ENCODE measurements around the gene PRCP.
"Not testable (repeated sequence)": the region's sequence is repeated elsewhere in the genome, so short reads cannot be mapped to it uniquely, and the experiment has no call there.

The PRCP gene

GRCh38 chr11:82873919-82874333 is 26.3 kb downstream of the PRCP start:
- no peak for DNase-seq (ENCODE audit: extremely low read depth in 1 of 2, low read depth in 1 of 2)

- DNase-seq (ENCODE audit: extremely low read depth in 1 of 2, low read depth in 1 of 2), result no peak
Measured at GRCh38 chr11:82872377-82873150, 27.7 kb downstream of the PRCP start.

- no peak for DNase-seq (ENCODE audit: extremely low read depth in 1 of 2, low read depth in 1 of 2)
Measured at GRCh38 chr11:82871646-82872045, 28.6 kb downstream of the PRCP start.

- no peak for DNase-seq (ENCODE audit: extremely low read depth in 1 of 2, low read depth in 1 of 2)
Measured at GRCh38 chr11:82869657-82870056, 30.6 kb downstream of the PRCP start.

DNA sequence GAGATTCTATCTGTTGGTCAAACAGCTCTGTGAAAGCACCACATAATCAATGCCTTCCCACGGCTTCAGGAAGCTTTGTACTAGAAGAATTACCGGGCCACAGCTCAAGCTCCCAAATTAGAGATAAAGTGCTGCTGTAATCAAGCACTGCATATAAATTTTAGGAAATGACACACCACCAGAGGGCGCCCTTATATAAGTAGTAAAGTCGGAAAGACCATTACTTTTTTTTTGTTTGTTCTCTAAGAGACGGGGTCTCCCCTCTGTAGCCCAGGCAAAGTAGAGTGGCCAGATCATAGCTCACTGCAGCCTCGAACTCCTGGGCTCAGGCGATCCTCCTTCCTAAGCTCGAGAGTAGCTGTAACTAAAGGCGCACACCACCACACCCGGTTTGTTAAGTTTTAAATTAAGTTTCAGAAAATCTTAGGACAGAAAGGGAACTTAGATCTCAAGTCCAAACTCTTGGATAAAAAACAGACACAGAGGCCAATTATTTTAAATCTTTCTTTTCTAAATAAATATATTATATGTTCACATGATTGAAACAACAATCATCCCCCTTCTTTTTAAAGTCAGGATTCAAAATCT is 32.6 kb downstream of the PRCP start:
- peak; percentile 17 to 44 for DNase-seq (ENCODE audit: extremely low read depth in 1 of 2, low read depth in 1 of 2)

- no peak for DNase-seq (ENCODE audit: extremely low read depth in 1 of 2, low read depth in 1 of 2)
Measured at GRCh38 chr11:82865841-82866240, 34.4 kb downstream of the PRCP start.

DNA sequence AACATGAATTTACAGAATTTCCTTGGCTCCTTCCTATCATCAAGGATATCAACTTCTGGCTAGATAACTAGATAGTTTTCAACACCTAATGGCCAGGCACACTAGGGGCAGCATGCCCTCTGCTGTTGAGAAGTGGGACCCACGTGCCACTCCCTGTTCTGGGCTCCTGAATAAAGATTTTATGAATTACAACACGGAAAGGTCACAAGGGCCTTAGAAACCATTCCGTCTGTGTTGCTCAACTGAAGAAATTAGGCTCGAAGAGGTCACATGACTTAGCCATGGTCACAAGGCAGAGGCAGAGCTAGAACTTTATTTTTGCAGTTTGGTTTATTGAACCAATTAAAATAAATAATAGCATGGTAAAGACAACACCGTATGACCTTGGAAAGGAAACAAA is 36.0 kb downstream of the PRCP start:
- no peak for DNase-seq (ENCODE audit: extremely low read depth in 1 of 2, low read depth in 1 of 2)

- no peak for DNase-seq (ENCODE audit: extremely low read depth in 1 of 2, low read depth in 1 of 2)
Measured at GRCh38 chr11:82863209-82863608, 37.0 kb downstream of the PRCP start.

DNA sequence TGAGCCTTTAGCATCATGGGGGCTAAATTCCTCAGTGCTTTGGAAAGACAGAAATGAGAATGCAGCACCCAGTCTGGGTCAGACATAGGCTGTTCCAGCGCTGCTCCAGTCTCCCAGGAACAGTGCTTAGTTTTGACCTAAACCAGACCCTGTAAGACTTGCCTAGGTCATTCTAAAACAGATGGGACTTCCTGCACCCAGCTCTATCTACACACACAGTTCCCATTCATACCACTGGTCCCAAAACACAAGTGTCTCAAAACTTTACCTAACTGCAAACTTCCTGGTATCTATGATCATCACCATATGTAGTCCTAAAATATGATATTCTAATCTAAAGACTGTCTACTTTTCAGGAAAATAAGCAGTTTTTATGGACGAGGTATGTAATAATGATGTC is 37.9 kb downstream of the PRCP start:
- DNase-seq (ENCODE audit: extremely low read depth in 1 of 2, low read depth in 1 of 2), result no peak

DNA sequence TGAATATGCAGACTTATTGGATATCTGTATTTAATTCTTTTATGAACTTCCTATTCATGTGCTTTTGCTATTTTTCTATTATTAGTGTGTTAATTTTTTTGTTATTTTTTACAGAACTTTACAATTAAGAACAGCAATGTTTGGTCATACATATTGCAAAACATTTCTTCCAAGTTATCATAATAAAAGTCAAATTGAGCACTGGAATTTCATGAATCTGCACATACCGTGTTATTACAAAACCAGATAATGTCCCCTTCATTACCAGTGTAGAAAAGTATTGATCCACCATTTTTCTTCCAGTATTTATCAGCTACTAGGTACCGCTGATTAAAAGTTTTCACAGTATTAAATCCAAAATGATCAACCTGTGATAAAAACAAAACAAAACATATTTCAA is 40.5 kb downstream of the PRCP start:
- DNase-seq (ENCODE audit: extremely low read depth in 1 of 2, low read depth in 1 of 2), result no peak

DNA sequence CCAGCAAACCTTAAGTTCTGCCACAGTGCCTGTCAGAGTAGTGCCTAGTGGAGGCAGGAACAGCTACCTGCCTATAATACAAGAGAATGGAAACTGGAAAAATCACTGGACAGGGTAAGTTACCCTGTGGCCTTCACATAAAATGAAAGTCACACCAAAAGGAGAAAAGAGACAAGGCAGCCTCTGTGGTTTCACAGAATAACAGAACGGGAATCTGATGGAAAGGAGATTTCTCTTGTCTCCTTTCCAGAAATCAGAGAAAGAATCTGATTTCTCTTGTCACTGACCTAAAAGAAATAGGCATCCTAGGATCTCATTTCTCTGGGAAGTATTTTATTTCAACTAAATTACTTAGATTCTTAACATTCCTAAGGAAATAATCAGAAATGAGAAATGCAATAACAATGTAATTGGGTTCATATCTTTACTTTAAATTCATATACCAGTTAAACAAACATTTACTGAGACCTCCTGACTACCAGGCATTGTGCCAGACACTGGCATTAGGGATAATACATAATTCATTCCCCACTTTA is 41.6 kb downstream of the PRCP start:
- no peak for DNase-seq (ENCODE audit: extremely low read depth in 1 of 2, low read depth in 1 of 2)

DNA sequence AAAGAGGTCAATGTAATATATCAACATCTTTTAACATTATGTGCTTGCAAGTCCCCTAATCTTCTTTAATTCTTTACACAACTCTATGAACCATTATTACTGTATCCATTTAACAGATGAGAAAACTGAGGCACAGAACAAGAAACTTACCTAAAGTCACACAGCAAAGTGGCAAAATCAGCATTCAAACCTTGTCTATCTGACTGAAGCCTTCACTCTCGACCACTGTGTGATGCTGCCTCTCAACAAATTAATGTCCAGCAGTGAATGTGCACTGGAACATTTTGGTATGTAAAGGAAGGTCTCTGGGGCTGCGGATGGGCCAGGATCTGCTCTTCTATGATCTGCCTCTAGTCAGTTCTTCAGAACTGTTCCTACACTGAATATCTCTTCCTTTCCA is 42.1 kb downstream of the PRCP start:
- DNase-seq (ENCODE audit: extremely low read depth in 1 of 2, low read depth in 1 of 2), result no peak

GRCh38 chr11:82857145-82857544 is 43.1 kb downstream of the PRCP start:
- DNase-seq (ENCODE audit: extremely low read depth in 1 of 2, low read depth in 1 of 2), result no peak

- no peak for DNase-seq (ENCODE audit: extremely low read depth in 1 of 2, low read depth in 1 of 2)
Measured at GRCh38 chr11:82855616-82856015, 44.6 kb downstream of the PRCP start.

GRCh38 chr11:82854916-82855315 is 45.3 kb downstream of the PRCP start:
- DNase-seq (ENCODE audit: extremely low read depth in 1 of 2, low read depth in 1 of 2), result not testable (repeated sequence)

- no peak for DNase-seq (ENCODE audit: extremely low read depth in 1 of 2, low read depth in 1 of 2)
Measured at GRCh38 chr11:82854242-82854641, 46.0 kb downstream of the PRCP start.

- DNase-seq (ENCODE audit: extremely low read depth in 1 of 2, low read depth in 1 of 2), result no peak
Measured at GRCh38 chr11:82848829-82849228, 51.4 kb downstream of the PRCP start.

- DNase-seq (ENCODE audit: extremely low read depth in 1 of 2, low read depth in 1 of 2), result no peak
Measured at GRCh38 chr11:82845356-82846353, 54.6 kb downstream of the PRCP start.

DNA sequence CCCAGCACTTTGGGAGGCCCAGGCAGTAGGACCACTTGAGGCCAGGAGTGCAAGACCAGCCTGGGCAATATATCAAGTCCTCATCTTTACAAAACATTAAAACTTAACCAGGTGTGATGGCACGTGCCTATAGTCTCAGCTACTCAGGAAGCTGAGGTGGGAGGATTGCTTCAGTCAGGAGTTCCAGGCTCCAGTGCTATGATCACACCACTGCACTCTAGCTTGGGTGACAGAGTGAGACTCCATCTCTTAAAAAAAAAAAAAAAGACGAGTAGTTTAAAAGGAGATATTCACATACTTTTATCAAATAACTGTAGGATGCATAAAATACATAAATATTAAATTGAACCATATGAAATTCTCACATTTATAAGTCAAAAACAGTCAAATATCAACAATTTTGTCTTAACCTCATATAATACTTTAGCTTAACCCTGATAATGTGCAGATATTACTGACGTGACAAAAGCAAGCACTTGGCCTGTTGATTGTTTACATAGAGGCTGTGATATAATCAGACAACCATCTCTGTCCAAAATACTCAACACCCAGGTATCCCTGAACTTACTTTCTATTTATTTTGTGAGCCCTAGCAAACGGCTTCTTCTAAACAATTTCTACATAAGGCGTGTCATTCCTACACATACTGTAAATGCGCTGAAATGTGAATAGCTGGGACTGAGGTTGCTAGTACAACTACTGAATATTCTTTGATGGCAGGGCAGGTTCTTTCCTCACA is 57.0 kb downstream of the PRCP start:
- no peak for DNase-seq (ENCODE audit: extremely low read depth in 1 of 2, low read depth in 1 of 2)

GRCh38 chr11:82842019-82842418 is 58.2 kb downstream of the PRCP start:
- no peak for DNase-seq (ENCODE audit: extremely low read depth in 1 of 2, low read depth in 1 of 2)

- no peak for DNase-seq (ENCODE audit: extremely low read depth in 1 of 2, low read depth in 1 of 2)
Measured at GRCh38 chr11:82837650-82838049, 62.6 kb downstream of the PRCP start.

All from stimulated activated CD8-positive, alpha-beta memory T cell treated with anti-CD3 and anti-CD28 coated beads, Interleukin-7, amount 100 ng/mL, for 48 hours (primary cell).